IMR-90 (cell line): ENCODE results near the gene GNAT1. TPM values are rescaled to one million over a fixed set of nuclear protein-coding genes. Genes with fewer than 3 reads are reported as not detected.

Source experiments
- ATAC-seq: fragments of 200-7000 bp; cut with Tn5 transposase; 2 replicates; pipeline ENCODE4 v1.9.1; 2020; ENCODE audit warnings: low read depth, mild to moderate bottlenecking, moderate library complexity
- BruUV-seq: library from RNA; stranded (reverse); fragments of 400-500 nt; replicated peaks from 2 replicates; lab custom pipeline; 2021; lab: Mats Ljungman, UMichigan
- CTCF ChIA-PET: fragments of 300-600 bp; formaldehyde crosslinking; extraction: SDS; loops from one replicate; lab custom pipeline; 2021; ENCODE audit warnings: antibody characterized with exemption; lab: Yijun Ruan, JAX
- POLR2A ChIA-PET: fragments of 300-600 bp; sonication (Branson Sonifier 250); formaldehyde crosslinking; loops from one replicate; lab custom pipeline; 2022; ENCODE audit warnings: antibody characterized with exemption; ENCODE audit not compliant: unreplicated experiment; lab: Charles Lee
- DNase-seq: peaks from one replicate; pipeline ENCODE4 v3.0.0; 2013
- H2AFZ ChIP-seq: replicated peaks from 2 replicates; pipeline ENCODE3; 2013; ENCODE audit warnings: low read length, mild to moderate bottlenecking; ENCODE audit not compliant: poor library complexity
- H2AK5ac ChIP-seq: 2 replicates; pipeline ENCODE4 v1.6.1; 2013; ENCODE audit warnings: low read depth, low read length, inconsistent platforms
- H2AK9ac ChIP-seq: replicated peaks from 2 replicates; pipeline ENCODE3; 2013; ENCODE audit warnings: mild to moderate bottlenecking, low read depth, low read length, moderate library complexity; ENCODE audit not compliant: poor library complexity
- H2BK120ac ChIP-seq: 2 replicates; pipeline ENCODE4 v1.6.1; 2013; ENCODE audit warnings: low read depth, low read length, inconsistent platforms
- H2BK15ac ChIP-seq: 3 replicates; pipeline ENCODE4 v1.6.1; 2013; ENCODE audit warnings: low read depth, low read length, inconsistent platforms
- H2BK20ac ChIP-seq: 2 replicates; pipeline ENCODE4 v1.6.1; 2013; ENCODE audit warnings: low read depth, mild to moderate bottlenecking, inconsistent platforms, low read length, moderate library complexity
- H2BK5ac ChIP-seq: 2 replicates; pipeline ENCODE4 v1.6.1; 2013; ENCODE audit warnings: mild to moderate bottlenecking, low read depth, low read length, inconsistent platforms; ENCODE audit not compliant: poor library complexity, severe bottlenecking
- H3K14ac ChIP-seq: replicated peaks from 2 replicates; pipeline ENCODE4 v1.6.1; 2013; ENCODE audit warnings: low read depth, low read length, inconsistent platforms
- H3K18ac ChIP-seq: 2 replicates; pipeline ENCODE4 v1.6.1; 2013; ENCODE audit warnings: low read depth, low read length, control low read depth
- H3K23ac ChIP-seq: 2 replicates; pipeline ENCODE4 v1.6.1; 2013; ENCODE audit warnings: low read depth, low read length, inconsistent platforms
- H3K27ac ChIP-seq: 2 replicates; pipeline ENCODE4 v1.5.1; 2013; ENCODE audit warnings: mild to moderate bottlenecking, control low read depth, low read length; ENCODE audit not compliant: insufficient read depth
- H3K27me3 ChIP-seq: 2 replicates; pipeline ENCODE4 v1.6.1; 2013; ENCODE audit warnings: low read length; ENCODE audit not compliant: control insufficient read depth, insufficient read depth
- H3K36me3 ChIP-seq: 2 replicates; pipeline ENCODE4 v1.6.1; 2013; ENCODE audit warnings: low read length, mixed read lengths; ENCODE audit not compliant: control insufficient read depth, insufficient read depth
- H3K4ac ChIP-seq: 2 replicates; pipeline ENCODE4 v1.6.1; 2013; ENCODE audit warnings: low read depth, low read length, inconsistent platforms
- H3K4me1 ChIP-seq: 2 replicates; pipeline ENCODE4 v1.6.1; 2013; ENCODE audit warnings: low read length, mixed read lengths; ENCODE audit not compliant: control insufficient read depth, insufficient read depth
- H3K4me2 ChIP-seq: 2 replicates; pipeline ENCODE4 v1.6.1; 2013; ENCODE audit warnings: low read depth, mild to moderate bottlenecking, control low read depth, low read length, moderate library complexity
- H3K4me3 ChIP-seq: 2 replicates; pipeline ENCODE4 v1.5.1; 2013; ENCODE audit warnings: low read depth, mild to moderate bottlenecking, control low read depth, low read length, moderate library complexity; ENCODE audit not compliant: insufficient read depth
- H3K56ac ChIP-seq: 2 replicates; pipeline ENCODE4 v1.6.1; 2013; ENCODE audit warnings: low read length, inconsistent platforms; ENCODE audit not compliant: insufficient read depth; ENCODE audit errors: extremely low read depth
- H3K79me1 ChIP-seq, 2 experiments: 2 replicates each; pipeline ENCODE4 v1.6.1; 2013; ENCODE audit warnings: low read length in 2 of 2, inconsistent platforms in 1 of 2, low read depth in 1 of 2
- H3K9ac ChIP-seq: 2 replicates; pipeline ENCODE4 v1.6.1; 2013; ENCODE audit warnings: low read depth, low read length, control low read depth
- H3K9me1 ChIP-seq: 2 replicates; pipeline ENCODE4 v1.6.1; 2013; ENCODE audit warnings: low read length, inconsistent platforms; ENCODE audit not compliant: insufficient read depth
- H3K9me3 ChIP-seq: 2 replicates; pipeline ENCODE4 v1.6.1; 2013; ENCODE audit warnings: low read length; ENCODE audit not compliant: control insufficient read depth, insufficient read depth
- H4K20me1 ChIP-seq: 2 replicates; pipeline ENCODE4 v1.6.1; 2013; ENCODE audit warnings: low read length, inconsistent platforms; ENCODE audit not compliant: insufficient read depth
- H4K5ac ChIP-seq: 2 replicates; pipeline ENCODE4 v1.6.1; 2013; ENCODE audit warnings: mild to moderate bottlenecking, low read depth, low read length, control low read depth
- H4K8ac ChIP-seq, 2 experiments: 2 replicates each; pipeline ENCODE4 v1.6.1; 2013; ENCODE audit warnings: low read depth in 2 of 2, low read length in 2 of 2, control low read depth in 1 of 2, inconsistent platforms in 1 of 2
- H4K91ac ChIP-seq: 2 replicates; pipeline ENCODE4 v1.6.1; 2013; ENCODE audit warnings: low read depth, low read length, inconsistent platforms; ENCODE audit not compliant: insufficient read depth
- BHLHE40 ChIP-seq: fragments of 150-350 bp; IDR thresholded peaks from 2 replicates; pipeline ENCODE4 v1.6.1; 2016; ENCODE audit warnings: mild to moderate bottlenecking, low read depth, low read length
- CTCF ChIP-seq: conservative IDR thresholded peaks from 2 replicates; pipeline ENCODE4 v1.5.1; 2012; ENCODE audit warnings: mild to moderate bottlenecking, low read depth, low read length, improper control_type of control experiment
- ELK1 ChIP-seq: fragments of 150-350 bp; IDR thresholded peaks from 2 replicates; pipeline ENCODE4 v1.6.1; 2016; ENCODE audit warnings: low read depth, mild to moderate bottlenecking, low read length, moderate library complexity, borderline replicate concordance
- FOS ChIP-seq: fragments of 150-350 bp; IDR thresholded peaks from 2 replicates; pipeline ENCODE4 v1.6.1; 2016; ENCODE audit warnings: low read depth, low read length
- MAZ ChIP-seq: IDR thresholded peaks from 2 replicates; pipeline ENCODE4 v1.6.1; 2012; ENCODE audit warnings: low read depth, mild to moderate bottlenecking, low read length, improper control_type of control experiment, moderate library complexity, borderline replicate concordance
- MXI1 ChIP-seq: IDR thresholded peaks from 2 replicates; pipeline ENCODE4 v1.6.1; 2012; ENCODE audit warnings: low read depth, mild to moderate bottlenecking, low read length, moderate library complexity, borderline replicate concordance
- POLR2A ChIP-seq: IDR thresholded peaks from 2 replicates; pipeline ENCODE4 v1.6.1; 2012; ENCODE audit warnings: mild to moderate bottlenecking, low read depth, low read length
- RAD21 ChIP-seq: IDR thresholded peaks from 2 replicates; pipeline ENCODE4 v1.6.1; 2012; ENCODE audit warnings: low read length, improper control_type of control experiment
- RCOR1 ChIP-seq: IDR thresholded peaks from 2 replicates; pipeline ENCODE4 v1.6.1; 2012; ENCODE audit warnings: mild to moderate bottlenecking, low read length, improper control_type of control experiment; ENCODE audit not compliant: insufficient replicate concordance
- RFX5 ChIP-seq: IDR thresholded peaks from 2 replicates; pipeline ENCODE4 v1.8.0; 2012; ENCODE audit warnings: low read depth, mild to moderate bottlenecking, low read length, moderate library complexity
- SMC3 ChIP-seq: fragments of 150-350 bp; IDR thresholded peaks from 2 replicates; pipeline ENCODE4 v1.6.1; 2016; ENCODE audit warnings: low read depth, mild to moderate bottlenecking, antibody characterized with exemption, low read length, moderate library complexity
- USF2 ChIP-seq: fragments of 150-350 bp; IDR thresholded peaks from 2 replicates; pipeline ENCODE4 v1.6.1; 2017; ENCODE audit warnings: mild to moderate bottlenecking, antibody characterized with exemption, low read length, low read depth
- WGBS, 2 experiments: methylation state at CpG; one replicate each; pipeline versions ENCODE4 v1.1.5 to v1.1.7; 2013; ENCODE audit warnings: missing lambda C conversion rate in 2 of 2; ENCODE audit not compliant: insufficient read length in 1 of 2; ENCODE audit errors: extremely low coverage in 2 of 2; 5-methylcytosine and 5-hydroxymethylcytosine counted together
- dilution Hi-C: fragments of 300-500 bp; cut with HindIII; formaldehyde crosslinking; loops from one replicate; pipeline ENCODE4 v1.14.3; 2018; ENCODE audit warnings: low sequenced_read_pairs; ENCODE audit not compliant: unreplicated experiment
- in situ Hi-C: fragments of 300-500 bp; cut with MboI; formaldehyde crosslinking; loops from 3 replicates; pipeline ENCODE4 v1.14.3; 2019; ENCODE audit warnings: low sequenced_read_pairs, inconsistent platforms, mixed read lengths
- intact Hi-C: fragments of 100-400 bp; cut with micrococcal nuclease; formaldehyde crosslinking; loops from 2 replicates; pipeline ENCODE4 v1.10.0; 2022
- polyA plus RNA-seq, 3 experiments: library from polyadenylated mRNA; depleted of rRNA; stranded (reverse); fragments of >200 nt; gene quantifications; 2 replicates each; pipeline ENCODE4 v1.2.3, GENCODE V29; 2012; ENCODE audit warnings: low replicate concordance in 1 of 3
- total RNA-seq: library from RNA; depleted of rRNA; stranded (reverse); fragments of >200 nt; gene quantifications from 2 replicates; pipeline ENCODE4 v1.2.3, GENCODE V29; 2012

The GNAT1 gene
- total and polyA plus RNA-seq, 2 of the 4 experiments (the other 2 are of a cell fraction), result not detected

- H2AK5ac ChIP-seq, result peak overlapping the region; percentile 99
Measured at GRCh38 chr3:50237754-50238548, 46.5 kb downstream of the GNAT1 start.

More at GRCh38 chr3:50237754-50238548, 46.5 kb downstream of the GNAT1 start:
- CTCF ChIA-PET, result interaction anchor here (0.6 to 1.6 kb wide), 3 partner anchors 9 to 112 kb away, joined by 3 read pairs; no protein-coding TSS in a partner anchor
- Histone ChIP-seq H3K27ac (peak overlapping the region; percentile 97), H3K4me1 (peaks cover 25% of the 10 kb centered on the region), H4K8ac (peak overlapping the region; percentile 59 to 94), H4K91ac (peak overlapping the region; percentile 94), H3K4me3 (peak overlapping the region; percentile 82), H2AFZ (peak overlapping the region; percentile 88), H3K4me2 (peak overlapping the region; percentile 97), H3K14ac (peak overlapping the region; percentile 98), H3K9me1 (peaks cover 10% of the 10 kb centered on the region), H2BK15ac (peak overlapping the region; percentile 61; the same call in 1 of the 3 replicates), H3K18ac (peak overlapping the region; percentile 37), H4K5ac (peak overlapping the region; percentile 92), H3K27me3 (no peaks in the 10 kb centered on the region), H2BK20ac (no peak overlapping the region; the same call in none of the 2 replicates), H3K56ac (peak overlapping the region; percentile 93), H2BK120ac (peak overlapping the region; percentile 76), H3K36me3 (peaks cover 9% of the 10 kb centered on the region; the same call in 1 of the 2 replicates), H3K79me1 (peaks cover 0 to 50% of the 10 kb centered on the region in 2 experiments; a peak in 2 of 4 replicates), H2BK5ac (peak overlapping the region; percentile 90), H3K9me3 (no peaks in the 10 kb centered on the region), H2AK9ac (peak overlapping the region; percentile 100), H4K20me1 (peaks cover 66% of the 10 kb centered on the region), H3K4ac (peak overlapping the region; percentile 98), H3K9ac (peak overlapping the region; percentile 98), H3K23ac (peak overlapping the region; percentile 97)
- TF ChIP-seq CTCF, result no peak
- TF ChIP-seq RCOR1, result peak; percentile 27
- no peak for TF ChIP-seq ELK1
- TF ChIP-seq RAD21, result no peak
- TF ChIP-seq SMC3, result no peak
- TF ChIP-seq MAZ, result no peak; the same call in 1 of the 2 replicates
- TF ChIP-seq FOS, result no peak
- peak; percentile 87; the same call in 1 of the 2 replicates for TF ChIP-seq MXI1
- no peak for TF ChIP-seq POLR2A
- TF ChIP-seq BHLHE40, result peak; percentile 22; the same call in 1 of the 2 replicates
- TF ChIP-seq USF2, result no peak
- no peak for TF ChIP-seq RFX5
- intact Hi-C loops (no loop called here), dilution Hi-C loops (no loop called here), in situ Hi-C loops (no loop called here)
- ATAC-seq, result peak; percentile 42
- BruUV-seq, result no TSS peak
- POLR2A ChIA-PET, result interaction anchor here (0.6 kb wide), 1 partner anchor 27 kb away, joined by 6 read pairs; no protein-coding TSS in a partner anchor
- peak; percentile 82 for DNase-seq
- 1% methylated on average over 26 of the region's 31 CpGs; no CpG with 5 or more reads in 1 of the 2 experiments for WGBS, 2 experiments
